ENCODE measurements around the gene SLC16A3.
A peak's percentile ranks its signal among the peaks of the same experiment; 100 is the strongest.

Gene SLC16A3

GRCh38 chr17:82228842-82229697 lies at the start of gene SLC16A3:
SLC16A3 (plus strand) TSS chr17:82229042; CDS start chr17:82236009, 6,967 bp downstream.
- peak within 1 kb of the TSS; percentile 90 for H3K4me3 ChIP-seq (ENCODE audit: low read depth, low read length)
- no peak for TF ChIP-seq CTCF (IDR thresholded peaks at IDR 0.05; ENCODE audit: low read depth, low read length)

- H3K4me3 ChIP-seq (ENCODE audit: low read depth, low read length) = no peak overlapping the region
- TF ChIP-seq CTCF (IDR thresholded peaks at IDR 0.05; ENCODE audit: low read depth, low read length) = no peak
Observed at GRCh38 chr17:82179412-82179811, 49.4 kb upstream of the SLC16A3 start.

- no peak overlapping the region for H3K4me3 ChIP-seq (ENCODE audit: low read depth, low read length)
- TF ChIP-seq CTCF (IDR thresholded peaks at IDR 0.05; ENCODE audit: low read depth, low read length) = no peak
Observed at GRCh38 chr17:82179946-82180475, 48.8 kb upstream of the SLC16A3 start.

- TF ChIP-seq CTCF (IDR thresholded peaks at IDR 0.05; ENCODE audit: low read depth, low read length) = no peak
- no peak overlapping the region for H3K4me3 ChIP-seq (ENCODE audit: low read depth, low read length)
Observed at GRCh38 chr17:82180776-82181528, 47.9 kb upstream of the SLC16A3 start.

GRCh38 chr17:82184761-82185160 lies 44.1 kb upstream of the SLC16A3 start:
- TF ChIP-seq CTCF (IDR thresholded peaks at IDR 0.05; ENCODE audit: low read depth, low read length) = no peak
- no peak overlapping the region for H3K4me3 ChIP-seq (ENCODE audit: low read depth, low read length)

GRCh38 chr17:82186221-82186620 lies 42.6 kb upstream of the SLC16A3 start:
- TF ChIP-seq CTCF (IDR thresholded peaks at IDR 0.05; ENCODE audit: low read depth, low read length) = no peak
- no peak overlapping the region for H3K4me3 ChIP-seq (ENCODE audit: low read depth, low read length)

- H3K4me3 ChIP-seq (ENCODE audit: low read depth, low read length) = no peak overlapping the region
- TF ChIP-seq CTCF (IDR thresholded peaks at IDR 0.05; ENCODE audit: low read depth, low read length) = no peak
Observed at GRCh38 chr17:82187500-82187899, 41.3 kb upstream of the SLC16A3 start.
